ENCODE measurements around the gene CAMK2B. TPM values are rescaled to one million over a fixed set of nuclear protein-coding genes. Genes with fewer than 3 reads are reported as not detected.
A peak's percentile ranks its signal among the peaks of the same experiment; 100 is the strongest.

The CAMK2B gene
- total RNA-seq, 1 donor from 2014 or later, result 0.58 TPM

- ATAC-seq (ENCODE audit: low read depth) (peak; percentile 87), DNase-seq (peak; percentile 41)
- Mint-ChIP-seq H3K9me3 (no peaks in the 10 kb centered on the region), H3K36me3 (ENCODE audit: low read depth) (no peaks in the 10 kb centered on the region), H3K27me3 (no peaks in the 10 kb centered on the region), H3K27ac (no peak overlapping the region), H3K4me3 (peak overlapping the region; percentile 56), H3K4me1 (no peaks in the 10 kb centered on the region)
- POLR2A ChIA-PET, result interaction anchor here (0.5 to 0.6 kb wide), 2 partner anchors 221 to 250 kb away, joined by 3 to 4 read pairs; no protein-coding TSS in a partner anchor
- CTCF ChIA-PET, result interaction anchor here (0.6 to 3.3 kb wide), 12 partner anchors 17 to 324 kb away, joined by 3 to 23 read pairs (median 3); no protein-coding TSS in a partner anchor
- intact Hi-C loops (cut with micrococcal nuclease), result loop anchor here (1.0 to 5.0 kb wide), 4 partner anchors 236 to 681 kb away; partner anchors contain the start of gene H2AZ2
- TF ChIP-seq CTCF (IDR thresholded peaks at IDR 0.05), result no peak
Measured at GRCh38 chr7:44240983-44241510, 84.3 kb downstream of the CAMK2B start.

- ChIA-PET POLR2A (no interaction called here), CTCF (interaction anchor here (0.8 to 3.3 kb wide), 10 partner anchors 18 to 325 kb away, joined by 3 to 23 read pairs (median 3); no protein-coding TSS in a partner anchor)
- no peaks in the 10 kb centered on the region for H3K36me3 Mint-ChIP-seq (ENCODE audit: low read depth)
- intact Hi-C loops (cut with micrococcal nuclease), result loop anchor here (5.0 kb wide), 1 partner anchor 607 kb away; the partner anchor contains the start of gene H2AZ2
- no peak for TF ChIP-seq CTCF (IDR thresholded peaks at IDR 0.05)
- H3K4me1 Mint-ChIP-seq, result no peaks in the 10 kb centered on the region
- no peaks in the 10 kb centered on the region for H3K27me3 Mint-ChIP-seq
- H3K9me3 Mint-ChIP-seq, result no peaks in the 10 kb centered on the region
- DNase-seq (no peak), ATAC-seq (ENCODE audit: low read depth) (no peak)
- no peak overlapping the region for H3K4me3 Mint-ChIP-seq
- H3K27ac Mint-ChIP-seq, result no peak overlapping the region
Measured at GRCh38 chr7:44240376-44240775, 85.0 kb downstream of the CAMK2B start.

- no peaks in the 10 kb centered on the region for H3K36me3 Mint-ChIP-seq (ENCODE audit: low read depth)
- intact Hi-C loops (cut with micrococcal nuclease), result no loop called here
- H3K27ac Mint-ChIP-seq, result no peak overlapping the region
- no peaks in the 10 kb centered on the region for H3K9me3 Mint-ChIP-seq
- no peak for TF ChIP-seq CTCF (IDR thresholded peaks at IDR 0.05)
- H3K4me3 Mint-ChIP-seq, result no peak overlapping the region
- ChIA-PET POLR2A (no interaction called here), CTCF (interaction anchor here (3.3 kb wide), 1 partner anchor 326 kb away, joined by 23 read pairs; no protein-coding TSS in a partner anchor)
- no peaks in the 10 kb centered on the region for H3K4me1 Mint-ChIP-seq
- no peak for DNase-seq
- no peak for ATAC-seq (ENCODE audit: low read depth)
- H3K27me3 Mint-ChIP-seq, result no peaks in the 10 kb centered on the region
Measured at GRCh38 chr7:44239361-44239760, 86.0 kb downstream of the CAMK2B start.

GRCh38 chr7:44238116-44238695 is 87.2 kb downstream of the CAMK2B start:
- no peak for TF ChIP-seq CTCF (IDR thresholded peaks at IDR 0.05)
- DNase-seq (no peak), ATAC-seq (ENCODE audit: low read depth) (no peak)
- Mint-ChIP-seq H3K4me1 (no peaks in the 10 kb centered on the region), H3K4me3 (no peak overlapping the region), H3K36me3 (ENCODE audit: low read depth) (no peaks in the 10 kb centered on the region), H3K27ac (no peak overlapping the region), H3K27me3 (no peaks in the 10 kb centered on the region), H3K9me3 (no peaks in the 10 kb centered on the region)
- intact Hi-C loops (cut with micrococcal nuclease), result no loop called here
- POLR2A ChIA-PET, result no interaction called here
- CTCF ChIA-PET, result no interaction called here

GRCh38 chr7:44237696-44238095 is 87.7 kb downstream of the CAMK2B start:
- no peaks in the 10 kb centered on the region for H3K9me3 Mint-ChIP-seq
- H3K36me3 Mint-ChIP-seq (ENCODE audit: low read depth), result no peaks in the 10 kb centered on the region
- no peaks in the 10 kb centered on the region for H3K4me1 Mint-ChIP-seq
- ATAC-seq (ENCODE audit: low read depth) (no peak), DNase-seq (no peak)
- H3K27me3 Mint-ChIP-seq, result no peaks in the 10 kb centered on the region
- no peak overlapping the region for H3K4me3 Mint-ChIP-seq
- POLR2A ChIA-PET, result no interaction called here
- H3K27ac Mint-ChIP-seq, result no peak overlapping the region
- intact Hi-C loops (cut with micrococcal nuclease), result no loop called here
- CTCF ChIA-PET, result no interaction called here
- no peak for TF ChIP-seq CTCF (IDR thresholded peaks at IDR 0.05)

Data from activated B cell treated with CpG ODN at 0.5 μM for 24 hours (primary cell).